Measurements from ENCODE around the gene FAM149B1.

- TF ChIP-seq POLR2A (IDR thresholded peaks at IDR 0.05): no peak
- no peak for TF ChIP-seq CTCF (IDR thresholded peaks at IDR 0.05)
Observed at GRCh38 chr10:73183667-73184281, 15.9 kb downstream of the FAM149B1 start.

All from Peyer's patch (tissue), 4 donors.